NCI-H446 treated with DMSO at 0.1 percent for 48 hours (cell line): ENCODE measurements around the gene MBIP.

ENCODE experiments used
- DNase-seq: peaks from one replicate; lab custom pipeline; 2025; lab: John Stamatoyannopoulos, UW

The MBIP gene

GRCh38 chr14:36260970-36261640 lies 59.3 kb downstream of the MBIP start:
- DNase-seq = no peak

- no peak for DNase-seq
These were observed 62.2 kb downstream of the MBIP start for GRCh38 chr14:36258241-36258640.

GRCh38 chr14:36256126-36256801 lies 64.2 kb downstream of the MBIP start:
- DNase-seq = no peak

- no peak for DNase-seq
These were observed 66.3 kb downstream of the MBIP start for GRCh38 chr14:36254020-36254624.
